ENCODE measurements around the gene LGALS9C.
"Not testable (repeated sequence)": the region's sequence is repeated elsewhere in the genome, so short reads cannot be mapped to it uniquely, and the experiment has no call there.

GRCh38 chr17:18470345-18470930 lies 6.2 kb upstream of the LGALS9C start:
- TF ChIP-seq CTCF (IDR thresholded peaks at IDR 0.05); REST (IDR thresholded peaks at IDR 0.05; ENCODE audit: insufficient read depth in 1 of 2, low read depth in 2 of 2, low read length in 1 of 2): not testable (repeated sequence)

All from Panc1 (cell line).